GM06990 (cell line): ENCODE measurements around the gene CDH12.

ENCODE experiments used
- DNase-seq: peaks from one replicate; pipeline ENCODE4 v3.0.0-alpha.2; 2011; ENCODE audit not compliant: insufficient read length; ENCODE audit errors: extremely low read depth
- H3K27me3 ChIP-seq: replicated peaks from 2 replicates; pipeline ENCODE4 v1.6.0; 2011; ENCODE audit warnings: low read length; ENCODE audit not compliant: control insufficient read depth, insufficient read depth
- H3K36me3 ChIP-seq: 2 replicates; pipeline ENCODE4 v1.5.1; 2011; ENCODE audit warnings: low read length; ENCODE audit not compliant: control insufficient read depth, insufficient read depth
- H3K4me3 ChIP-seq: replicated peaks from 2 replicates; pipeline ENCODE4 v1.5.1; 2011; ENCODE audit warnings: low read depth, mild to moderate bottlenecking, control low read depth, low read length
- TF ChIP-seq, protein P1 (sequence below): IDR thresholded peaks from 2 replicates; pipeline ENCODE4 v1.5.1; 2011; ENCODE audit warnings: low read length, control low read depth, mild to moderate bottlenecking, inconsistent platforms; ENCODE audit not compliant: insufficient read depth, poor library complexity, severe bottlenecking

CDH12 gene

DNA sequence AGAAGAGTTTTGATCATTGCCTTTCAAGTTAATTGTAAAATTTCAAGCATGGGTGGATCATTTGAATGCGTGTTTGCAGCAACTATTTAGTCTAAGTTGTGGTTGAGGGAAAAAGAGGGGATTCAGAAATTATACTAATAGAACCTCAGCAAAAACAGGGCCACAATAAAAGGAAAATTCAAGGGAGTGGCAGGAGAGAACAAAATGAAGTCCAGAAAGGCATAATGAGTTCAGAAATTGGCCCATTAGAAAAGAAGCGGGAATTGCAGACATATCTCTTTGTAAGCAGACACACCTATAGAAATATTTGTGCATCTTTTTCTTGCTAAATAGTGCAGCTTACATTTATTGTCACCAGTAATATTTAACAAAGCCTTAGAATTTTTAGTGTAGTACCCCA is 960.0 kb downstream of the CDH12 start:
- TF ChIP-seq, protein P1, sequence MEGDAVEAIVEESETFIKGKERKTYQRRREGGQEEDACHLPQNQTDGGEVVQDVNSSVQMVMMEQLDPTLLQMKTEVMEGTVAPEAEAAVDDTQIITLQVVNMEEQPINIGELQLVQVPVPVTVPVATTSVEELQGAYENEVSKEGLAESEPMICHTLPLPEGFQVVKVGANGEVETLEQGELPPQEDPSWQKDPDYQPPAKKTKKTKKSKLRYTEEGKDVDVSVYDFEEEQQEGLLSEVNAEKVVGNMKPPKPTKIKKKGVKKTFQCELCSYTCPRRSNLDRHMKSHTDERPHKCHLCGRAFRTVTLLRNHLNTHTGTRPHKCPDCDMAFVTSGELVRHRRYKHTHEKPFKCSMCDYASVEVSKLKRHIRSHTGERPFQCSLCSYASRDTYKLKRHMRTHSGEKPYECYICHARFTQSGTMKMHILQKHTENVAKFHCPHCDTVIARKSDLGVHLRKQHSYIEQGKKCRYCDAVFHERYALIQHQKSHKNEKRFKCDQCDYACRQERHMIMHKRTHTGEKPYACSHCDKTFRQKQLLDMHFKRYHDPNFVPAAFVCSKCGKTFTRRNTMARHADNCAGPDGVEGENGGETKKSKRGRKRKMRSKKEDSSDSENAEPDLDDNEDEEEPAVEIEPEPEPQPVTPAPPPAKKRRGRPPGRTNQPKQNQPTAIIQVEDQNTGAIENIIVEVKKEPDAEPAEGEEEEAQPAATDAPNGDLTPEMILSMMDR, result no peak
- Histone ChIP-seq H3K36me3 (no peaks in the 10 kb centered on the region), H3K27me3 (no peaks in the 10 kb centered on the region), H3K4me3 (no peak overlapping the region)
- no peak for DNase-seq

DNA sequence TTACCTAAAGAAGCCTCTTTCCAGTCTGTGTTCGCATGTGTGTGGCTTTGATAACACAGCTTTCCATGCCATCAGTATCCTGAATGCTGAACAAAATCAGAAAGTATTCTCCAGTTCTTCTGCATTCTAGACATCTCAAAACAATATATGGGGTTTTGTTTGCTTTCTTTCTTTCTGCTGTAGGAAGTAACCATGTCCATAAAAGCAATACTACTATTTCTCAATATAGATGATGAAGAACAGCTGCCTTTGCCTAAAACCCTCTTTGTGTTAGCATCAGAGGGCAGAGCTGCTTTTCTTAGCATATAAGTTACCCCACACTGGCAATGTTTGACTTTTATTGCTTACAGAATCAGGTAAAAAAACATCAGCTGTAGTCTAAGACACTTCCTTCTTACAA is 963.6 kb downstream of the CDH12 start:
- DNase-seq, result no peak
- no peaks in the 10 kb centered on the region for H3K27me3 ChIP-seq
- H3K36me3 ChIP-seq, result no peaks in the 10 kb centered on the region
- TF ChIP-seq, protein P1, result no peak
- no peak overlapping the region for H3K4me3 ChIP-seq

DNA sequence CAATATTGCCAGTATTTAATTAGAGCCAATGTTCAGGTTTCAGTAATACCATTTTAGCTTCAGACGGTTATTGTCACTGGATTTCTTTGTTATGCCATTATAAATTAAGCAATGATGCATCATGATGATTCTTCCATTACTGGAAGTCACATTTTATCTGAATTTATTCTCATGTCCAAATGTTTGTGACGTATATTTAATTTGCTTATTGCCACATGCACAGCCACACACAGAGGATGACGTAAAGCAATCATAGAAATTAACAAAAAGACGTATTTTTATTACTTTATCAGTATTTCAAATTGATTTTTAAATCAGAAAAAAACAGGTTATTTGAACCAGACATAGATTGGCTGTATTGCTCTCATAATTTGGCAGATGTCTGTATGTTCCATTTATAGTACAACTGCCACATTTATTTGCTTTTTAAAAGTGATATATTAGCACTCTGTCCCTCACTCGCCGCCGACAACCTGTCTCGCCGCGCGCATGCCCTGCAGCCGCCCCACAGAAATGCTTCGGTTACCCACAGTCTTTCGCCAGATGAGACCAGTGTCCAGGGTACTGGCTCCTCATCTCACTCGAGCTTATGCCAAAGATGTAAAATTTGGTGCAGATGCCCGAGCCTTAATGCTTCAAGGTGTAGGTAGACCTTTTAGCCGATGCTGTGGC is 970.9 kb downstream of the CDH12 start:
- no peak for DNase-seq
- H3K36me3 ChIP-seq, result no peaks in the 10 kb centered on the region
- TF ChIP-seq, protein P1, result no peak

DNA sequence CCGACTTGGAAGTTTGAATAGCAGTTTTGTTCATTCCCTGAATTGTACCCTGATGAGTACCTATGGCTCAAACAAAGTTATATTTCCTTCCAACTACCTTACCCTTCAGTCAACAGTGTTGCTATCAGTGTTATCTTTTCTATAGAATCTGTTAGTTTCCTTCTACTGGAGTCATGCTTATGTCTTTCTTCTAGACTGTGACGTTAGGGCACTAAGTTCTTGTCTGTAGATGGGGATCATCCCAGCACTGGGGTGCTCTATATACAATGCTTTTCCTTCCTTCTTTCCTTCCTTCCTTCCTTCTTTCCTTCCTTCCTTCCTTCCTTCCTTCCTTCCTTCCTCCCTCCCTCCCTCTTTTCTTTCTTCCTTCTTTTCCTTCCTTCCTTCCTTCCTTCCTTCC is 973.0 kb downstream of the CDH12 start:
- no peak overlapping the region for H3K4me3 ChIP-seq
- no peaks in the 10 kb centered on the region for H3K27me3 ChIP-seq
- no peaks in the 10 kb centered on the region for H3K36me3 ChIP-seq
- TF ChIP-seq, protein P1, result no peak
- no peak for DNase-seq

More for the DNA sequence above, 970.9 kb downstream of the CDH12 start:
- no peaks in the 10 kb centered on the region for H3K27me3 ChIP-seq
- H3K4me3 ChIP-seq, result no peak overlapping the region

DNA sequence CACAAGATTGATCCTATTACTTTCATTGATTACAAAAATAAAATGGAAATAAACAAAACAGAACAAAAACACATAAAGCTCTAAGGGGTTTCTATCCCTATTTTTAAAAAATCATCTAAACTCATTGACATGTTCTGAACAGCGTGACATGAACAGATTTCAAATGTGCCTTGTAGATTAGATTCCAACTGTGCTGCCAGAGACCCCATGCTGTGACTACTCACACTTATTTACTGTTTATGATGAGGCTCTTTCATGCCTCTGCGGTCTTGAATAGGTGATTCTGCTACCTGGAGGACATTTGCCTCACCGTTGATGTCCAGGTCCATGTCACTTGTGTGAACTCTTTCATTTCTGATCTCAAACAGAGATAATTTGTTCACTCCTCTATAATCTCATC is 990.2 kb downstream of the CDH12 start:
- Histone ChIP-seq H3K36me3 (no peaks in the 10 kb centered on the region), H3K27me3 (no peaks in the 10 kb centered on the region), H3K4me3 (no peak overlapping the region)
- DNase-seq, result no peak
- TF ChIP-seq, protein P1, result no peak

DNA sequence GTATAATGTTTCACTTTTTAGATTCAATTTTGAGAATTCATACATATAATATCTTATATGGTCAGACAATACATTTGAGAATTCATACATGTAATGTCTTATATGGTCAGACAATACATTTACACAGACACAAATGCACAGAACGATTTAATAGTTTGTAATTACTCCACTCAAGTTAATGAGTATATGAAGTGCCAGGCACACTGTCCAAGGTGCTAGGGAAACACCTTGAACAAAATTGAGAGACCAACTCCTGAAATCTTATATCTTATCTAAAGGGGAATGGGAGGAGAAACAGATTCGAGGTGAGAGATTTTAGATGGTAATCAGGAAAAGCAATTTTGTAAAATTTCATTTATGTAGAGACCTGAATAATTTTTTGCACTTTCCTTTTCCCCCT is 994.7 kb downstream of the CDH12 start:
- H3K4me3 ChIP-seq, result no peak overlapping the region
- H3K36me3 ChIP-seq, result no peaks in the 10 kb centered on the region
- no peaks in the 10 kb centered on the region for H3K27me3 ChIP-seq
- TF ChIP-seq, protein P1, result no peak
- DNase-seq, result no peak
